C4-2B (cell line): ENCODE results near the gene ATP2A1.

Experiments used
- H3K27ac ChIP-seq: fragments of 450-650 bp; 2 replicates; pipeline ENCODE4 v1.5.1; 2017
- ZFX ChIP-seq: fragments of 450-650 bp; IDR thresholded peaks from 2 replicates; pipeline ENCODE4 v1.6.1; 2017
- TF ChIP-seq, protein P1 (sequence below): fragments of 450-650 bp; conservative IDR thresholded peaks from 2 replicates; pipeline ENCODE4 v1.5.1; 2017; ENCODE audit warnings: mild to moderate bottlenecking

Gene ATP2A1

DNA sequence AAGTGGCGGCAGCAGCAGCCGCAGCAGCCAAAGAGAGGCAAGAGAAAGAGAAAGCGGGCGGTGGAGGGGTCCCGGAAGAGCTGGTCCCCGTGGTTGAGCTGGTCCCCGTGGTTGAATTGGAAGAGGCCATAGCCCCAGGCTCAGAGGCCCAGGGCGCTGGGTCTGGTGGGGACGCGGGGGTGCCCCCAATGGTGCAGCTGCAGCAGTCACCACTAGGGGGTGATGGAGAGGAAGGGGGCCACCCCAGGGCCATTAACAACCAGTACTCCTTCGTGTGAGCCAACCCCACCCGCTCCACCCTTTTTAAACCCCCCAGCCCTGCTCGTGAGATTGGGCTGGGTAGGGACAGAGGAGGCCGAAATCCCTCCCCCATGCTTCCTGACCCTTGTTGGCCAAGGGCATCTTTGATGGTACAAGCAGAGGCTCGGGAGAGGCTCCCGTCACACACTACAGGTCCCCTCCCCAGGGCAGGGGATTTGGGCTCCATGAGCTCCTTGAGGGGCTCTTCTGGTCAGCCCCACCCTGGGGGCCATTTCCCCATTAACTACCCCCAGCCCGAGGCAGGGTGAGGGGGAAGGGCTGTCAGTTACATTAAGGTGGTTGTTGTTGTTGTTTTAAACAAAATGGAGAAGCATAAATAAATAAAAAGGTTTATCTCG is 4.6 kb upstream of the ATP2A1 start:
- no peak overlapping the region for H3K27ac ChIP-seq
- TF ChIP-seq, protein P1, sequence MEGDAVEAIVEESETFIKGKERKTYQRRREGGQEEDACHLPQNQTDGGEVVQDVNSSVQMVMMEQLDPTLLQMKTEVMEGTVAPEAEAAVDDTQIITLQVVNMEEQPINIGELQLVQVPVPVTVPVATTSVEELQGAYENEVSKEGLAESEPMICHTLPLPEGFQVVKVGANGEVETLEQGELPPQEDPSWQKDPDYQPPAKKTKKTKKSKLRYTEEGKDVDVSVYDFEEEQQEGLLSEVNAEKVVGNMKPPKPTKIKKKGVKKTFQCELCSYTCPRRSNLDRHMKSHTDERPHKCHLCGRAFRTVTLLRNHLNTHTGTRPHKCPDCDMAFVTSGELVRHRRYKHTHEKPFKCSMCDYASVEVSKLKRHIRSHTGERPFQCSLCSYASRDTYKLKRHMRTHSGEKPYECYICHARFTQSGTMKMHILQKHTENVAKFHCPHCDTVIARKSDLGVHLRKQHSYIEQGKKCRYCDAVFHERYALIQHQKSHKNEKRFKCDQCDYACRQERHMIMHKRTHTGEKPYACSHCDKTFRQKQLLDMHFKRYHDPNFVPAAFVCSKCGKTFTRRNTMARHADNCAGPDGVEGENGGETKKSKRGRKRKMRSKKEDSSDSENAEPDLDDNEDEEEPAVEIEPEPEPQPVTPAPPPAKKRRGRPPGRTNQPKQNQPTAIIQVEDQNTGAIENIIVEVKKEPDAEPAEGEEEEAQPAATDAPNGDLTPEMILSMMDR, result peak; percentile 80
- TF ChIP-seq ZFX, result no peak

DNA sequence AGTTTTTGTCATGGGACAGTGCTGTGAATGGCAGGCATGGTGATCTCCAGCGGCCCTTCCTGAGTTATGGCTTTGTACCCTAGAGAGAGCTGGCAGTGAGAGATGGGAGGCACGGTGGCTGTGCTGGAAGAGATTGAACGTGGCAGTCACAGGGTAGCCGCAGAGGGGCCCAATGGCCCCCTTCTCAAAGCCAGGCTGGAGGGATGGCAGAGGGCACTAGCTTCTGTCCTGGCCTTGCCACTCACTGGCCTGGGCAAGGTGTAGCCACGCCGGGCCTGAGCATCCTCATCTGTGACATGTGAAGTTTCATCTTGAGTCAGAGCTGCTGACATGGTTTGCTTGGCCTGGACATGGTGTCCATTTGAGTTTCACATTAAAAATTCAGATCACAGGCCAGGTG is 3.9 kb upstream of the ATP2A1 start:
- TF ChIP-seq ZFX, result no peak
- TF ChIP-seq, protein P1, result no peak
- no peak overlapping the region for H3K27ac ChIP-seq

DNA sequence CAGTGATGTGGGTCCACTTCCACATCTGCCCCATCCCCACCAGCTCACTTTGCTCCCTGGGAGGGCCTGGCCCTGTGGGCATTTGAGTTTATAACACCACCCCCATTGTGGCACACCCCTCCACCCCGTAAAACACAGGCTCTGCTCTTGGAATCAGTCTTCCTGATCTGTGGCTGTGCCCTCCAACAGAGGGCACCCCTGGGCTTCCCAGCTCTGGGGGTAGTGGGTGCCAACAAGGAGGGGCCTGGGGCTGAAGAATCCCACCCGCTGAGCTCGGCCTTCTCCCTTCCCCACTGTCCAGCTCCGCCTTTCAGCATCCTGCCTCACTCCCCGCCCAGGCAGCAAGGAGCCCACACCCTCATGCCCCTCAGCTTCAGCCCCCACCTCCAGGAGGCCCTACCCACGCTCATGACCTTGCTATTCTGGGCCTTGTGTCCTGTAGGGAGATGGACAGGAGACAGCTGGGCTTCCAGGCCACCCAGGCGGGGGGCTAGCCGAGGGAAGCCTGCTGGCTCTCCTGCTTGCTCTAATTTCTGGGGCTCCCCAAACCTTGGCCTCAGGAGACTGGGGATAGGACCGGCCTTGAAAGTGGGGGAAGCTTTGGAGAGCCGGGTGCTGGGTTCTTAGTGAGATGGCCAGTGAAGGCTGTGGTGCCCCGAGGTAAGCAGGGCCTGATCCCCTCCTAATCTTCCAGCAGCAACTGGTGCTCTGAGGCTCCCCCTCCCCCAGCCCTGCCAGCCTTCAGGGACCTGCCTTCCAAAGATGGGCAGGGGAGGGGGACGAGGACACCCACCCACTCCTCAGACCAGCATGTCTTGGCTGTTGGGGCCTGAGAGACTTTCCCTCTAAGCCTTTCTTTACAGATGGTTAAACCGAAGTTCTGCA is 2.9 kb upstream of the ATP2A1 start:
- TF ChIP-seq, protein P1, result no peak
- H3K27ac ChIP-seq, result no peak overlapping the region

DNA sequence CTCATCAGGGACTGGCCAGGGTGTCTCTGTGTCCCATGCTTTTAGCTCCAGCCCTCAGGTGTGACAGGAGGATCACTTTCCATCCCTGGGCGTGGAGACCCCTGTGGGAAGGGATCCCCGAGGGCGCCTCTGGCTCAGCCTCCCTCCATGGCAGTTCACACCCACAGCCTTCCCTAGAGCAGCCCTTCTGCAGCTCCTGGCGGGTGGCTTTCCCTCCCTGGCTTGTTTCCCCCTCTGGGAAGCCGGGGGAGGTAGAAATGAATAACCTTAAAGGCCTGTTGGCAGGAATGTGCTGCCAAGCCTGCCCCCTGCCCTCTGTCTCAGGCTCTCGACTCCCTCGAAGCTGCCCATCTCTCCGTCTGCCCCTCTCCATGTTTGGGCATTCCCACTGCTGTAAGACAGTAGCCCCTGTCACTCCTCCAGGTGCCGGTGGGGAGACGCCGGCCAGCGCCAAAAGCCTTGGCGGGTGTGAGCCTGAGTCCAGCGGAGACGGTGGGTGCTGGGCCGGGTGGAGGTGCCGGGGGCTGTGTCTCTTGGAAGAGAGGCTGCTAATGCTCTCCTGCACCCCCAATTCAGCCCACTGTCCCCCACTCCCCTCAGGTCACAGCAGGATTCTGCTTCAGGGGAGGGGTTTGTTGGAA is 2.1 kb upstream of the ATP2A1 start:
- H3K27ac ChIP-seq, result no peak overlapping the region
- TF ChIP-seq ZFX, result no peak
- TF ChIP-seq, protein P1, result no peak

DNA sequence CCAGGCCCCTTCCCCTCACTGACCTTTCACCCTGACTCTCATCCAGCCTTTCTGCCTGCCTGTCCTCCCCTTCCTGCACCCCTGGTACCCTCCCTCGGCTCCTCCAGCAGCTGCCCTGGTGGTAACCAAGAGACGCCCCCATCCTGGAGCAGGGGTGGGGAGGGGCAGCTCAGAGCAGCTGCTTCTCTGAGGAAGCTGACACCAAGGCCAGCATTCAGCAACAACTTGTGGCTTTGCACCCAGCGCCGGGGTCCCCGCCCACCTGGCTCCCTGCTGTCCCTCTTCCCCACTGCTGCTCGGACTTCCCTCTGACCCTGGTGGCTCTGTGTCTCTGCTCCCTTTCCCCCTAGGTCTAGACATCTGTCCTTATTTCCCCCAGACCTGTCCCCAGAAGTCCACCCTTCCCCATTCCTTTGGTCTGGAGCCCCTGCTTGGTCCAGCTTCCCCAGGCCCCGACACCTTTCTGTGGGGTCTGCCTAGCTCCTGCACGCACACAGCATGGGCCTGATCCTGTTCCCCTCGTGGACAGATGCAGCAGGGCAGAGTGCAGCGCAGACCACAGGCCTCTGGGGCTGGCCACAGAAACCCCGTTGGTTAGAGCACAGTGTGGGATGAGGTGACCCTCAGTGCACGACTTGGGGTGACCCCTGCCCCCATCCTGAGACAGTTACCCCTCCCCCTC is 1.2 kb upstream of the ATP2A1 start:
- TF ChIP-seq, protein P1, result no peak
- no peak for TF ChIP-seq ZFX
- H3K27ac ChIP-seq, result no peak overlapping the region

DNA sequence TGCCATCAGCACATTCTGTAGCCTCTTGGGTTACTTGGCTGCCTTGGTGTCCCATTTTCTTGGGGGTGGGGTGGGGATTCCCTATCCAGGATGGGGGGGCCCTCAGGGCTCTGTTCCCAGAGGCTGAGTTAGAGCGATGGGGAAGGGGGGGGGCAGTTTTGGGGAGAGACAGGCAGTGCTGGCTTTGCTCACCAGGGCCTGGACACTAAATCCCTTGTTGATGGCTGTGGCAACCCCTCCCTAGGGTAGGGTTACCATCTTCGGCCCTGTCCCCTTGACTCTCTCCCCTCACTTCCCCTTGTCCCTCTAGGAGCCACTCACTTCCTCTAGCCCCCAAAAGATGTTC is 660 bp upstream of the ATP2A1 start:
- no peak overlapping the region for H3K27ac ChIP-seq
- TF ChIP-seq, protein P1, result no peak
- no peak for TF ChIP-seq ZFX
